A549 treated with RU486 at 1 μM for 4 hours (cell line): ENCODE measurements around the gene CHRNA5. TPM values are rescaled to one million over a fixed set of nuclear protein-coding genes. Genes with fewer than 3 reads are reported as not detected.

ENCODE experiments used
- total RNA-seq: library from RNA; stranded (reverse); fragments of 200-300 nt; extraction: Qiagen RNA extraction; gene quantifications from 5 replicates; pipeline ENCODE4 v1.2.3, GENCODE V29; 2022; ENCODE audit warnings: low read depth

Gene CHRNA5
- 20.4 to 39.2 TPM (median 36.2 TPM) in 5 replicates for total RNA-seq

DNA sequence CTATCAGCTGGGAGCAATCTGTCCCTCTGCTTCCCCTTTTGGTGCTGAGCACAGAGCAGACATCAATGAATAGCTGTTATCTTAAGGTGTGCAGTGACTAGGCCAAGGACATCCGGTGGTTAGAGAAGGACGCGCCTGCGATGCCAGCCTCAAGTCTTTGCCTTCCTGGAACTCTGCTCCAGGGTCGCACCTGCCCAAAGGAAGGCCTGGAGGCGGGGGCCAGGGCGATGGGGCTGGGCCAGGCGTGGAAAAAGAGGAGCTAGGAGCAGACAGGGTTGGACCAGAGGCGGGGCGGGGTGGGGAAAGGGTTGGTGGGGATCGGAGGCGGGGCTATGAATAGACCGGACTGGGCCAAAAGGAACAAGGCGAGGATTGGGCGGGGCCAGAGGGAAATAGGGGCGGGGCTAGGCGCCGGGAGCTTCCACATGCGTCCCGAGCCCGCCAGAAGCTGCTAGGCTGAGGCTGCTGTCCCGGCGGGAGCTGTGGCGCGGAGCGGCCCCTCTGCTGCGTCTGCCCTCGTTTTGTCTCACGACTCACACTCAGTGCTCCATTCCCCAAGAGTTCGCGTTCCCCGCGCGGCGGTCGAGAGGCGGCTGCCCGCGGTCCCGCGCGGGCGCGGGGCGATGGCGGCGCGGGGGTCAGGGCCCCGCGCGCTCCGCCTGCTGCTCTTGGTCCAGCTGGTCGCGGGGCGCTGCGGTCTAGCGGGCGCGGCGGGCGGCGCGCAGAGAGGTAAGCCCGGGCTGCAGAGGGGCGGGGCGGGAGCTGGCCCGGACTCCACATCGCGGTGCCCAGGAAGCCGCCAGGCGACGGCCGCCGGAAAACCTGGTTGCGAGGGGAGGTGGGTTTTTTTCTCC is at the start of gene CHRNA5:
Gene CHRNA5, plus strand, starts transcription at position 424 of the 854 bp plus-strand sequence. Its CDS starts 200 bp downstream, at position 624.

DNA sequence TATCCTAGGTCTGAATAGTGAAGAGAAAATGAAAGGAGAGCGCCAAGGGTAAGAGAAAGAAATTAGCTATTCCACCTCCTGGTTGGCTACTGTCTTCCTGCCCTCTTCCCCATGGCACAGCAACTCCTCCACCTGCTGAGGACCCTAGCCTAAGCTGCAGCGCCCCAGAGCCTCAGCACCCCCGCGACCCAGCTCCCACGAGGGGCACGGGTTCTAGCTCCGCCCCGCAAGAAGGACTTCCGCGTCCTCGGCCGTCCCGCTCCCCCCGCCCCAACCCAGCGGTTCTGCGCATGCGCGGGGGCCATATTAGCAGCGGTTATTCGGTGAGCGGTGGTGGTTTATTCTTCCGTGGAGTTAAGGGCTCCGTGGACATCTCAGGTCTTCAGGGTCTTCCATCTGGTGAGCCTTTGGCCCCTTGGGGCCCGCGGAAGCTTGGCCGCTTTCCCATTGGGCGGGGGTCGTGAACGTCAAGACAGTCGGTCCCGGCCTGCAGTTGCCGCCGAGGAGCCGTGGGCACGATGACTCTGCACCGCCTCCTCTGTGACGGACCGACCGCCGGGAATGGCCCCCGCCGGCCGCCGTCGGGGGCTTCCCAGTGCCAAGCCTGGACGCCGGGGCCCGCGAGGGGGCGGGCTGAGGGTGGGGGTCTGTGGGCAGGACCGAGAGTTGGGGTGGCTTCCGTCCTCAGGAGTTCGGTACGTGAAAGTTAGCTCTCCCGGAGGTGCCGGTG is 25.0 kb upstream of the CHRNA5 start, which contains the start of gene PSMA4:
Gene PSMA4, plus strand, starts transcription at position 304 of the 730 bp plus-strand sequence. CDS start 1,484 bp downstream, outside the sequence.

DNA sequence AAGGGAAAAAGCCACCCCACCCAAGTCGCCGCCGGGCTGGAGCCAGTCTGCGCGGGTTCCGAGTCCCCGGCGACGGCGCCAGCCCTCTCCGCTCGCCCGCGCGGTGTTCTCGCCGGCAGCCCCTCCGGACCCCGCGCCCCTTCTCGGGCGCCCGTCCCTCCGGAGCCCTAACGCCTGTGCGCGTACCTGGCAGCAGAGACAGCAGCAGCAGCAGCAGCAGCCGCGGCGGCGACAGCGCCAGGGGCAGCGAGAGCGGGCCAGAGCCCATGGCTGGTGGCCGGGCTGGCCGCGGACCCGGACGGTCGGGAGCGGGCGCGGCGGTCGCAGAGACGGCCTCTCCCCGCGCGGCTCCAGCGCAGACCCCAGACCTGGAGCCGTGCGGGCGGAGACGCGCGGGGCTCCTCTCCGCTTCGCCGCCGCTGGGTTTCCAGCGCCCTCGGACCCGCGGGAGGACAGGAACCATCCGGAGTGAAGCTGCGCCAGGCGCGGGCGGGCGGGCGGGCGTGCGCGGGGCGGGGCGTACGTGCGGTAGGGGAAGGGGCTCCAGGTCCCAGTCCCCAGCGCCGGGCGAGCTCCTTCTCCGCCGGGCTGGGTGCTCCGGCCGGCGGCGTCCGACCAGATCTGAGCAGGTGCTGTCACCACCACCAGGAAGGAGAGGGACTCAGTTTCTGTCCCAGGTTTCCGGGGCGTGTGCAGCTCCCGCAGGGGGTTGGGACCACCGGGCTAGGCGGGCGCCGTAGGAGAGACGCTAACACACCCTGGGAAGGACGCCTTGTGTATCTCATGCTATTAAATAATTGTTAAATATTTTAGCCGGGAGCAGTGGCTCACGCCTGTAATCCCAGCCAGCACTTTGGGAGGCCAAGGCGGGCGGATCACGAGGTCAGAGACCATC is 55.5 kb downstream of the CHRNA5 start, which contains the start of gene CHRNA3:
Gene CHRNA3, minus strand, starts transcription at position 470 of the 895 bp plus-strand sequence. Its CDS starts 202 bp downstream, at position 268.

DNA sequence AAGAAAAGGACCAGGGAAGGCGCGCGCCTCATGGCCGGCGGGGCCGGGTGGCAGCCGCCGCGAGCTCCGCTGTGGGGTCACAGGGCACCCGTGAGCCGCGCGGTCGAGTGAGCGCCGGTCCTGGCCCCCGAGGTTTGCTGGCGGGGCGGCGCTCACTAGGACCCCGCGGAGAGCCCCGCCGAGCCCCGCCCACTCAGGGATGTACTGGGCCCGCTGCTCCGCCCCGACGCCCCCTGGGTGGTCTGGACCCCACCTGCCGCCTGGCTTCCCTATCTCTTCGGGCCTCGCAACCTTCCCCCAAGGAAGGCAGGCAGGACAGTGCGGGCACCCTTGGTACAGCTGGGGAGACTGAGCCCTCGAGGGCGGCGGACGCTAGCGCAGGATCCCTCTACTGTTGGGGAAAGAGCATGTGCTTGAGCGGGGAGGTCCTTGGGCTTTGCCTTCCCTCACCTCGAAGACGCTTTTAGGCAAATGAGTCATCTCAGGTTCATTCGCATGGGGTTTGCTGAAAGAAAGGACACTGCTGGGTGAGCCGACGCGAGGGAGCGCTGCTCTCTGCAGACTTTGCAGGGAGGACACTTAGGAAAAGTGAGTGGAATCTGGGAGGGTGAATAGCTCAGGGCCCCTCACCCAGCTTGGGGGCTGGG is 75.9 kb downstream of the CHRNA5 start, which contains the start of gene CHRNB4:
Gene CHRNB4, minus strand, starts transcription at position 109 of the 647 bp plus-strand sequence. Its CDS starts 77 bp downstream, at position 32.

Other genes with a start within 250 kb of the CHRNA5 start
- 1.5 to 2.0 TPM (median 1.8 TPM) in 5 replicates for gene CRABP1, start 225.2 kb upstream of the CHRNA5 start, total RNA-seq
- 31.4 to 44.9 TPM (median 43.1 TPM) in 5 replicates for gene IREB2, start 127.3 kb upstream of the CHRNA5 start, total RNA-seq
- gene HYKK, start 57.9 kb upstream of the CHRNA5 start, total RNA-seq: 6.2 to 7.9 TPM (median 6.7 TPM) in 5 replicates
- gene PSMA4, start 25.1 kb upstream of the CHRNA5 start, total RNA-seq: 358 to 541 TPM (median 408 TPM) in 5 replicates
- 0.30 to 0.64 TPM (median 0.38 TPM) in 5 replicates for gene CHRNA3, start 55.5 kb downstream of the CHRNA5 start, total RNA-seq
- 0.67 to 1.5 TPM (median 0.77 TPM) in 5 replicates for gene CHRNB4, start 75.7 kb downstream of the CHRNA5 start, total RNA-seq
- gene ADAMTS7, start 245.9 kb downstream of the CHRNA5 start, total RNA-seq: 2.5 to 4.7 TPM (median 3.6 TPM) in 5 replicates